Ishikawa (cell line): ENCODE data around the gene PPM1E.

Experiments used
- EP300 ChIP-seq: IDR thresholded peaks from 2 replicates; pipeline ENCODE4 v1.6.1; 2012; ENCODE audit warnings: borderline replicate concordance
- NFIC ChIP-seq: IDR thresholded peaks from 2 replicates; pipeline ENCODE4 v1.6.1; 2012
- TF ChIP-seq, protein P1 (sequence below): IDR thresholded peaks from 2 replicates; pipeline ENCODE4 v1.6.1; 2012; ENCODE audit warnings: low read depth, mild to moderate bottlenecking

- TF ChIP-seq NFIC (no peak), EP300 (no peak)
- TF ChIP-seq, protein P1, sequence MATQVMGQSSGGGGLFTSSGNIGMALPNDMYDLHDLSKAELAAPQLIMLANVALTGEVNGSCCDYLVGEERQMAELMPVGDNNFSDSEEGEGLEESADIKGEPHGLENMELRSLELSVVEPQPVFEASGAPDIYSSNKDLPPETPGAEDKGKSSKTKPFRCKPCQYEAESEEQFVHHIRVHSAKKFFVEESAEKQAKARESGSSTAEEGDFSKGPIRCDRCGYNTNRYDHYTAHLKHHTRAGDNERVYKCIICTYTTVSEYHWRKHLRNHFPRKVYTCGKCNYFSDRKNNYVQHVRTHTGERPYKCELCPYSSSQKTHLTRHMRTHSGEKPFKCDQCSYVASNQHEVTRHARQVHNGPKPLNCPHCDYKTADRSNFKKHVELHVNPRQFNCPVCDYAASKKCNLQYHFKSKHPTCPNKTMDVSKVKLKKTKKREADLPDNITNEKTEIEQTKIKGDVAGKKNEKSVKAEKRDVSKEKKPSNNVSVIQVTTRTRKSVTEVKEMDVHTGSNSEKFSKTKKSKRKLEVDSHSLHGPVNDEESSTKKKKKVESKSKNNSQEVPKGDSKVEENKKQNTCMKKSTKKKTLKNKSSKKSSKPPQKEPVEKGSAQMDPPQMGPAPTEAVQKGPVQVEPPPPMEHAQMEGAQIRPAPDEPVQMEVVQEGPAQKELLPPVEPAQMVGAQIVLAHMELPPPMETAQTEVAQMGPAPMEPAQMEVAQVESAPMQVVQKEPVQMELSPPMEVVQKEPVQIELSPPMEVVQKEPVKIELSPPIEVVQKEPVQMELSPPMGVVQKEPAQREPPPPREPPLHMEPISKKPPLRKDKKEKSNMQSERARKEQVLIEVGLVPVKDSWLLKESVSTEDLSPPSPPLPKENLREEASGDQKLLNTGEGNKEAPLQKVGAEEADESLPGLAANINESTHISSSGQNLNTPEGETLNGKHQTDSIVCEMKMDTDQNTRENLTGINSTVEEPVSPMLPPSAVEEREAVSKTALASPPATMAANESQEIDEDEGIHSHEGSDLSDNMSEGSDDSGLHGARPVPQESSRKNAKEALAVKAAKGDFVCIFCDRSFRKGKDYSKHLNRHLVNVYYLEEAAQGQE: no peak
Measured at GRCh38 chr17:58920773-58921172, 165.1 kb downstream of the PPM1E start.
